Esophagus (tissue), 2 donors: Measurements from ENCODE around the gene ABCC11. TPM values are rescaled to one million over a fixed set of nuclear protein-coding genes. Genes with fewer than 3 reads are reported as not detected.
A peak's percentile ranks its signal among the peaks of the same experiment; 100 is the strongest.

Experiments used
- H3K27ac ChIP-seq, 2 donors: one replicate each; pipeline ENCODE4 v1.5.1; 2013; ENCODE audit warnings: low read depth in 2 of 2, mild to moderate bottlenecking in 2 of 2, inconsistent platforms in 1 of 2, low read length in 1 of 2, moderate library complexity in 1 of 2
- H3K27me3 ChIP-seq, 2 donors: one replicate each; pipeline ENCODE4 v1.6.1; 2013; ENCODE audit warnings: low read length in 2 of 2, control low read depth in 1 of 2, mild to moderate bottlenecking in 1 of 2; ENCODE audit not compliant: insufficient read depth in 2 of 2, control insufficient read depth in 1 of 2
- H3K36me3 ChIP-seq, 2 donors: one replicate each; pipeline ENCODE4 v1.6.1; 2013; ENCODE audit warnings: low read length in 1 of 2; ENCODE audit not compliant: control insufficient read depth in 2 of 2, insufficient read depth in 2 of 2
- H3K4me1 ChIP-seq, 2 donors: one replicate each; pipeline ENCODE4 v1.6.1; 2013; ENCODE audit warnings: low read length in 1 of 2; ENCODE audit not compliant: control insufficient read depth in 2 of 2, insufficient read depth in 2 of 2
- H3K4me3 ChIP-seq, 2 donors: one replicate each; pipeline ENCODE4 v1.5.1; 2013; ENCODE audit warnings: low read length in 2 of 2, mild to moderate bottlenecking in 2 of 2, low read depth in 1 of 2, moderate library complexity in 1 of 2
- H3K9me3 ChIP-seq, 2 donors: one replicate each; pipeline ENCODE4 v1.6.1; 2013; ENCODE audit warnings: mild to moderate bottlenecking in 2 of 2, low read depth in 1 of 2, low read length in 1 of 2, moderate library complexity in 1 of 2; ENCODE audit not compliant: control insufficient read depth in 2 of 2, insufficient read depth in 1 of 2
- WGBS, 2 donors: extraction: QIAGEN DNeasy Blood & Tissue Kit; methylation state at CpG; one replicate each; pipeline ENCODE4 v1.1.7; 2013; 5-methylcytosine and 5-hydroxymethylcytosine counted together
- polyA plus RNA-seq, 2 donors: library from polyadenylated mRNA; stranded (reverse); fragments of 200-250 nt; gene quantifications; one replicate each; pipeline ENCODE4 v1.2.3, GENCODE V29; 2013
- donor health status: healthy with polysubstance abuse.
- donor health status: Bipolar disorder and iron deficiency.

Gene ABCC11
- under 1 TPM; 0.08 TPM for polyA plus RNA-seq

DNA sequence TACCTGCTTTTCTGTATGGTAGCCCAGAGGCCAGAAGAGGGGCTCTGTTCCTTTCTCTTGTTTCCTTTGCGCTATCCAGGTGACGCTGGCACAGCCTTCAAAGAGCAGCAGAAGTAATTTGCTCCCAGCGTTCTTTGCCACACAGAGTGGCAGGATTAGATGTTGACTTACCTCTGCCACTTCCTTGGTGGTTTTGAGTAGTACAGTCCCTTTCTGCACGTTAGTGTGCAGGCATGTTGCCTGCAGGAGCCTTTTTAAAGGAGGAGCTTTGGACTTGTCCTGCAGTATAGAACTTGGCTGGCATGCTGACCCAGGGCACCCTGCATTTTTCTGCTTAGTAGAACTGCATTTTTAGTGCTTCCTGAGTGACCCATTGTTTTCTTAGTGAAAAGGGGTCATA, at the start of gene ABCC11:
TSS of gene ABCC11 (minus strand) at position 229 of the 400 bp plus-strand sequence. CDS start 15,618 bp downstream, outside the sequence.
- WGBS, 2 donors, result 29 to 30% methylated on average over 4 of the region's 4 CpGs
- Histone ChIP-seq H3K27ac (peak within 1 kb of the TSS in 1 of 2 donors; percentile 31), H3K36me3 (no peaks in the 10 kb centered on the region), H3K4me1 (peaks cover 3 to 4% of the 10 kb centered on the region in 2 donors), H3K27me3 (no peaks in the 10 kb centered on the region), H3K9me3 (no peaks in the 10 kb centered on the region), H3K4me3 (no peak within 1 kb of the TSS)

DNA sequence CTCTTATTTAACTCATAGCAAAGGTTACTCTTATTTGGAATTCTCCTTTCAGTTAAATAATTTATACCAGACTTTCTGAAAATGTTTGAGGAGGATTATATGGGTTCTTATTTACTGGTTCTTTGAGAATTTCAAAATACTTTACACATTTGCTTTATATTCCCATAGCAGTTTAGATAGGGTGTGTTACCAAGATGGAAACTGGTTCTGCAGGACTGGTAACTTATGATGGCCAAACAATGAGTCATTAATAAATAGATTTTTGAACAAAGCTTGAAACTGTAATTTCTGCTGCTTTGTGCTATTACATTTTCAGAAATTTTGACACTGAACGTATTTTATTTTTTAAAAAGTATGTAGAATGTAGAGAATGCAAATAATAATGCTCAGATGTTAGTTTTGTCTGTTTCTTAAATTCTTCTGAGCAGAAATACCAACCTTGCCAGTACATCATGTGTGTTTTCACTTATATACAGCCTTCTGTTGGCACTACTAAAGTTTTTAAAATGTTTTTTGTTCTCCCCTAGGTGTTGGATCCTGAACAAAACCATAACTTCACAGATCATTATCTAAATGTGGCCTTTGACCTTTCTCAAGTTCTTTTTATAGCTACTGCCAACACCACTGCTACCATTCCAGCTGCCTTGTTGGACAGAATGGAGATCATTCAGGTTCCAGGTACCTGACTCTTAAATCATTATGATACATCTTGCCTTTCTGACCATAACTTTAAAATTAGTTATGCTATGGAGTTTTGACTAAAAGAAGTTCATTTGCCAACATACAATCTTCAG, 48.3 kb upstream of the ABCC11 start:
- Histone ChIP-seq H3K4me1 (no peaks in the 10 kb centered on the region), H3K36me3 (peaks cover 5 to 6% of the 10 kb centered on the region in 2 donors), H3K27ac (peak overlapping the region; percentile 25 to 31), H3K27me3 (no peaks in the 10 kb centered on the region), H3K9me3 (peaks cover 0 to 3% of the 10 kb centered on the region in 2 donors), H3K4me3 (no peak overlapping the region)
- WGBS, 2 donors, result 57 to 60% methylated on average over 1 of the region's 1 CpG

DNA sequence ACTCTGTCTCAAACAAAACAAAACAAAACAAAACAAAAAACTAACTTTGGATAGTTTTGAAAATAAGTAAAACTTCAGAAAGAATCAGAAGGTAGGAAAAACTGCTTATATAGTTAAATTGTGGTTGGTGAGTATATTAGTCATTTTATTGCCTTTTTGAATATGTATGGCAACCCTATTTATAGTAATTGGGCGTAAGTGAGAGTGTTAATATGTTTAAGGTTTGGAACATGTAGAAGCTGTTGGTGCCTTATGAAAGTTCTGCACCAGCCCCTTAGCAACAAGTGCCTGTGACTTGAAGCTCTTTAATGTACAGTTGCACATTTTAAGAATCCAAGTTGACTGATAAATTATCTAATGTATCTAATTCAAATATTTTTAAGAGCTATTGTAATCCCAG, 47.4 kb upstream of the ABCC11 start:
- peaks cover 3 to 6% of the 10 kb centered on the region in 2 donors for H3K36me3 ChIP-seq
- H3K9me3 ChIP-seq, result peaks cover 0 to 3% of the 10 kb centered on the region in 2 donors
- H3K4me3 ChIP-seq, result no peak overlapping the region
- WGBS, 2 donors, result 70 to 78% methylated on average over 1 of the region's 1 CpG
- no peaks in the 10 kb centered on the region for H3K27me3 ChIP-seq
- H3K27ac ChIP-seq, result peak overlapping the region; percentile 4 to 42
- no peaks in the 10 kb centered on the region for H3K4me1 ChIP-seq

DNA sequence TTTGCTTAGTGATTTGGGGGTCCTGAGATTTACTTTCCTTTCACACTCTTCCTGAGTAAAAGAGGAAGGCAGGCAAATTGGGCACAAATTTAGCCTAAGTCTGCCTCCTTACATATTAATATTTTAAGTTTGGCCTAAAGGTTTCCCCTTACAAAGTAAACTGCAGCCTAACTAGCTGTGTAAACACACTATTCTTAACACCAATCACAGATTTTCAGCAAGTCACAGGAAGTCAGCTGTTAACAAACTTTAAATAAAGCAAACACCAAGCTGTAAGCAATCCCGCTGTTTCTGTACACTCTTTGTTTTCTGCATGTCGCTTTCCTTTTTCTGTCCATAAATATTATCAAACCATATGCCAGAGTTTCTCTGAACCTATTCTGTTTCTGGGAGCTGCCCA, 45.1 kb upstream of the ABCC11 start:
- H3K9me3 ChIP-seq, result peaks cover 0 to 3% of the 10 kb centered on the region in 2 donors
- H3K36me3 ChIP-seq, result peaks cover 0 to 12% of the 10 kb centered on the region in 2 donors
- WGBS, 2 donors, result 68% methylated on average over 2 of the region's 2 CpGs
- H3K27ac ChIP-seq, result no peak overlapping the region
- no peaks in the 10 kb centered on the region for H3K27me3 ChIP-seq
- no peaks in the 10 kb centered on the region for H3K4me1 ChIP-seq
- H3K4me3 ChIP-seq, result no peak overlapping the region

DNA sequence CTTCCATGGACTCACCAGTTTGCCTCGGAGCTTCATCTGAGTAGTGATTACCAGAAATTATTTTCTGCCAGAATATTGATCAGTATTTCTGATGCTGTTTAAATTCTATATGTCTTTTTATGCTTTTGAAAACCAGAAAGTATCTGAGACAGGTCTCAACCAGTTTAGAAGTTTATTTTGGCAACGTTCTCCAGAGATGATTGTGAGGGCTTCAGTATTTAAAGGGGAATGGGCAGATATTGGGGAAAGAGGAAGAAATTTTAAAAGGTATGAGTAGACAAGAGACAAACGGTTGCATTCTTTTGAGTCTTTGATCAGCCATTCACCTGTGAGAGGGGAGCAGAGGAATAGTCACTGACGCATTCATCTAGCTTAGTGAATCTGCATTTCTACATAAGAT, 44.4 kb upstream of the ABCC11 start:
- Histone ChIP-seq H3K36me3 (peaks cover 3 to 6% of the 10 kb centered on the region in 2 donors), H3K4me3 (no peak overlapping the region), H3K27ac (no peak overlapping the region), H3K9me3 (no peaks in the 10 kb centered on the region), H3K4me1 (no peaks in the 10 kb centered on the region), H3K27me3 (no peaks in the 10 kb centered on the region)
- WGBS, 2 donors, result 51 to 67% methylated on average over 4 of the region's 4 CpGs

DNA sequence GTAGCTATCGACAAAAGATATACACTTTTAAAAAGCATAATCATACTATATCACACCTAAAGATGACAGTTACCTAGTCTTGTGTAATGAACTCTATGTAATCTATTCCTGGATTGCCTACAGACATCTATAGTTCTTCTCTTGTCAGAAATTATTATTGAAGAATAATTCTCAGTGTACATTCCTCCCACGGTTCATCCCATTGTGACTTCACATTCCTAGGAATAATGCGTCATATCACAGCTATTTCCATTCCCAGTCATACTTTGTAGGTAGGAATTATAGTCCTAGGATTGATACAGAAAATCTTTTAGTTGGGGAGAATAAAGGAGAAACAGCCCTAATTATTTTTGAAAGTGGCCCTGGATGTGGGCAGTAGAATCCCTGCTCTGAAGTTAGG, 44.0 kb upstream of the ABCC11 start:
- Histone ChIP-seq H3K9me3 (peaks cover 0 to 2% of the 10 kb centered on the region in 2 donors), H3K4me3 (no peak overlapping the region), H3K27me3 (no peaks in the 10 kb centered on the region), H3K4me1 (no peaks in the 10 kb centered on the region), H3K27ac (no peak overlapping the region), H3K36me3 (peaks cover 3 to 6% of the 10 kb centered on the region in 2 donors)
- WGBS, 2 donors, result 70 to 80% methylated on average over 3 of the region's 3 CpGs

DNA sequence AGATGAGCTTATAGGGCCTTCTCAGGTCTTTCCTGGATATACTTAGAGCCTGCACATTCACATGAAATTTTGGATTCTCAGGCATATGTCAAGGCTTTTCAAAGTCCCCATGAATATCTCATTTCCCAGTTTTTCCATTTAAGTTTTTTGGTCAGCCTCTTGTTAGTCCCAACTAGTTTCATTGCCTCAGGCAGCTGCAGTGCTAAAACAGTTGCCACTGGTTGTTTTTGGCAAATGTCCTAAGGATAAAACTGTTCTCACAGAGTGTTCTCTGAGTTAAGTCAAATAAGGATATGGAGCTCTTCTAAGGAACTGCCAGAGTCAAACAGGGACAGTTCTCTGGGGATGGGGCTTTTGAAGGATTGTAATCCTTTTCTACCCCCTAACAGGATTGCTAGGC, 39.9 kb upstream of the ABCC11 start:
- no peaks in the 10 kb centered on the region for H3K27me3 ChIP-seq

DNA sequence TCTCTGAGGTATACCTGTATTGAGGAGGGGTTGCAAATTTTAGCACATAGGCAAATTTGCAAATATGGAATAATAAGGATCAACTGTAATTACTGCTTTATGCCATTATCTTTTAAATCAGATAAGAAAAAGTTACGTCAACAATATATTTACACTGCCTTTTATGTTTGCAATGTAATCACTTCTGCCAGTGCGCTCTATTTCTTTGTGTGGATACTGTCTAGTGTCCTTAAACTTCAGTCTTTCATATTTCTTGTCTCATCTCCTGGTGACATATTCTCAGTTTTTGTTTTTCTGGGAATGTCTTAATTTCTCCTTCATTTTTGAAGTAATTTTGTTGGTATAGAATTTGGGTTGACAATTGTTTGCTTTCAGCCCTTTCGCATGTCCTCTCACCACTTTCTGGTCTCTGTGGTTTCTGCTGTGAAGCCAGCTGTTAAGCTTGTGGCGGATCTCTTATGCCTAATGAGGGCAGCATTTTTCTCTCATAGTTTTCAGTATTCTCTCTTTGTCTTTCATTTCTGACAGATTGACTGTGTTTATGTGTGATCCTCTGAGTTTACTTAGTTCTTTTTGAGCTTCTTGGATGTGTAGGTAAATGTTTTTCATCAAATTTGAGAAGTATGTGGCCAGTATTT, 37.6 kb upstream of the ABCC11 start:
- Histone ChIP-seq H3K27ac (no peak overlapping the region), H3K9me3 (peaks cover 0 to 3% of the 10 kb centered on the region in 2 donors), H3K4me1 (no peaks in the 10 kb centered on the region), H3K36me3 (peaks cover 3 to 6% of the 10 kb centered on the region in 2 donors), H3K27me3 (no peaks in the 10 kb centered on the region), H3K4me3 (no peak overlapping the region)
- WGBS, 2 donors, result 79 to 91% methylated on average over 4 of the region's 4 CpGs

More for the DNA sequence above, 39.9 kb upstream of the ABCC11 start:
- Histone ChIP-seq H3K36me3 (peaks cover 3 to 6% of the 10 kb centered on the region in 2 donors), H3K9me3 (peaks cover 0 to 3% of the 10 kb centered on the region in 2 donors), H3K4me1 (no peaks in the 10 kb centered on the region), H3K27ac (no peak overlapping the region), H3K4me3 (no peak overlapping the region)

DNA sequence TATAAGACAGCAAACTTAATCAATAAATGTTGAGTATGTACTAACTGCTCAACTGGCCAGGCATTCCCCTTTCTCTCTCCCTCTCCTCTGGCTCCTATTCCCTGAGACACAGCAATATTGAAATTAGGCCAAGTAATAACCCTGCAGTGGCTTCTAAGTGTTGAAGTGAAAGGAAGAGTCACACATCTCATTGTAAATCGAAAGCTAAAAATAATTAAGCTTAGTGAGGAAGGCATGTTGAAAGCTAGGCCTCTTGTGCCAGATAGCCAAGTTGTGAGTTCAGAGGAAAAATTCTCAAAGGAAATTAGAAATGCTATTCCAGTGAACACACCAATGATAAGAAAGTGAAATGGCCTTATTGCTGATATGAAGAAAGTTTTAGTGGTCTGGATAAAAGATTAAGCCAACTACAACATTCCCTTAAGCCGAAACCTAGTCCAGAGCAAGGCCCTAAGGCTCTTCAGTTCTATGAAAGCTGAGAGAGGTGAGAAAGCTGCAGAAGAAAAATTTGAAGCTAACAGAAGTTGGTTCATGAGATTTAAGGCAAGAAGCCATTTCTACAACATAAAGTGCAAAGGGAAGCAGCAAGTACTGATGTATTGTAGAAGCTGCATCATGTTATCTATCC, 35.4 kb upstream of the ABCC11 start:
- Histone ChIP-seq H3K4me1 (no peaks in the 10 kb centered on the region), H3K4me3 (no peak overlapping the region), H3K27ac (no peak overlapping the region), H3K9me3 (peaks cover 0 to 3% of the 10 kb centered on the region in 2 donors), H3K27me3 (no peaks in the 10 kb centered on the region), H3K36me3 (peaks cover 2 to 3% of the 10 kb centered on the region in 2 donors)
- 78 to 79% methylated on average over 2 of the region's 2 CpGs for WGBS, 2 donors
